Hippocampal formation (tissue), 2 donors: ENCODE measurements around the gene MAT2A.
"Not testable (repeated sequence)": the region's sequence is repeated elsewhere in the genome, so short reads cannot be mapped to it uniquely, and the experiment has no call there.

Experiments
- DNase-seq, 2 donors: peaks; one replicate each; lab custom pipeline; 2025; lab: John Stamatoyannopoulos, UW

The MAT2A gene

GRCh38 chr2:85579266-85579935 lies 40.4 kb downstream of the MAT2A start:
- DNase-seq, result no peak

- no peak for DNase-seq
Measured at GRCh38 chr2:85580206-85580605, 41.2 kb downstream of the MAT2A start.

GRCh38 chr2:85582492-85582891 lies 43.5 kb downstream of the MAT2A start:
- DNase-seq, result no peak

GRCh38 chr2:85583667-85584353 lies 44.8 kb downstream of the MAT2A start:
- no peak for DNase-seq

GRCh38 chr2:85584354-85584856 lies 45.4 kb downstream of the MAT2A start, which contains the start of gene VAMP5:
VAMP5 (plus strand) TSS chr2:85584431; CDS start chr2:85584491, 60 bp downstream.
- DNase-seq, result no peak

- DNase-seq, result no peak
Measured at GRCh38 chr2:85584857-85585780, 46.2 kb downstream of the MAT2A start.

GRCh38 chr2:85585781-85586105 lies 46.8 kb downstream of the MAT2A start:
- no peak for DNase-seq

- no peak for DNase-seq
Measured at GRCh38 chr2:85588236-85588635, 49.3 kb downstream of the MAT2A start.

- no peak for DNase-seq
Measured at GRCh38 chr2:85588645-85589044, 49.7 kb downstream of the MAT2A start.

- DNase-seq, result no peak
Measured at GRCh38 chr2:85589181-85589580, 50.2 kb downstream of the MAT2A start.

- DNase-seq, result peak in 1 of 2 donors; percentile 24
Measured at GRCh38 chr2:85589982-85590791, 51.2 kb downstream of the MAT2A start.

GRCh38 chr2:85590950-85591349 lies 52.0 kb downstream of the MAT2A start:
- DNase-seq, result no peak

- no peak for DNase-seq
Measured at GRCh38 chr2:85591563-85591962, 52.6 kb downstream of the MAT2A start.

- not testable (repeated sequence) for DNase-seq
Measured at GRCh38 chr2:85592299-85592698, 53.3 kb downstream of the MAT2A start.

- no peak for DNase-seq
Measured at GRCh38 chr2:85593023-85593422, 54.1 kb downstream of the MAT2A start.
